Left colon (tissue), 2 donors: ENCODE data around the gene CHPF2. TPM values are rescaled to one million over a fixed set of nuclear protein-coding genes. Genes with fewer than 3 reads are reported as not detected.
A peak's percentile ranks its signal among the peaks of the same experiment; 100 is the strongest.

ENCODE experiments used
- ATAC-seq: fragments of 200-7000 bp; cut with Tn5 transposase; one replicate; pipeline ENCODE4 v1.9.1; 2020; ENCODE audit warnings: mild to moderate bottlenecking, moderate library complexity
- DNase-seq, 2 donors: peaks; one replicate each; pipeline ENCODE4 v3.0.0-alpha.2; 2020
- intact Hi-C, 2 donors: fragments of 100-400 bp; cut with DNase I in 1 of 2; cut with micrococcal nuclease in 1 of 2; formaldehyde crosslinking; loops; one replicate each; pipeline versions ENCODE4 v1.11.2 to v1.14.0; 2022; cut with DNase I, micrococcal nuclease
- total RNA-seq, 2 donors: library from RNA; stranded (reverse); fragmentation: NEBNext Ultra II Directional; extraction: Animal tissue kit (Norgen Biotek cat#: 25700); gene quantifications; one replicate each; pipeline ENCODE4 v1.2.1, GENCODE V29; 2021
- donor health status: DM: no; HTN: no; CAD: no.
- donor health status: DM: yes; HTN: yes; CAD: no.

Gene CHPF2
- total RNA-seq, 2 donors from 2014 or later = 46.8 to 48.8 TPM

DNA sequence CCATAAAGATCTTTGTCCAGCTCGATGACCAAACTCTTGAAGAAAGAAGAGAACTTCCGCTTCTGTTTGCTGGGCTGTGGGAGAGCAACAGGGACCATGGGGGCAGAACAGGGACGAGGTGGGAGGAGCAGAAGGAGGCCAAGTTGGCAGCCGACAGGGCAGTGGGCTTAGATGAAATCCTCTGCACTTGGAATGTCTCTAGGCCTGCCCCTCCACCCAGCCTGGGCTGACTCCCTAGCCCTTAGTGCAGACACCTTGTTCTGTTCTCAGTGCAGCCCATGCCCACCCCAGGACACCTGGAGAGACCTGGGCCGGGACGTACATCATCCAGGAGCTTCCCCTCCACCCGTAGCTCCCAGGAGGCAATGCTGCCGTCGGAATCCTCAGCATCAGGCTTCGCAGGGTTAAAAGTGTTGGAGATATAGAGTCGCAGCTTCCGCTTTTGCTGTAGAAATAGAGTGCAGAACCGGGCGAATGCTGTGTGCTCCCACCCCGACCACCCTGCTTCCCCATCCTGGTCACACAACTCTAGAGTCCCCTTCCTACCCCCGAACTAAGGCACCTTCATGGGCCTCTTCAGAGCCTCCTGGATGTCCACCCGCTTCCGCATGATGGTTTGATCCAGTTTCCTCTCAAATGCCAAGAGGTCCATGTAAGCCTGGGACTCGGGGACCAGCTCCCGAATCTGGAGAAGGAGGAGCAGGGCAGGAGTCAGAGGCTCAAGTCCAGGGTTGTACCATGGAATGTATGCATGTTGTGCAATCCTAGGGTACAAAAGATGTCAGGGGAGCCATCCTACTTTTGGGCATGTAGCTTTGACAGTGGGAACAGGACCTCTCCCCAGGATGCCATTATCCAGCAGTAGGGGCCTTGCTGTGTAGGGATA, 10.1 kb downstream of the CHPF2 start:
- intact Hi-C loops = loop anchor here in 1 of 2 donors (10.0 kb wide), 1 partner anchor 62 kb away; no protein-coding TSS in a partner anchor
- no peak for ATAC-seq
- DNase-seq = no peak

DNA sequence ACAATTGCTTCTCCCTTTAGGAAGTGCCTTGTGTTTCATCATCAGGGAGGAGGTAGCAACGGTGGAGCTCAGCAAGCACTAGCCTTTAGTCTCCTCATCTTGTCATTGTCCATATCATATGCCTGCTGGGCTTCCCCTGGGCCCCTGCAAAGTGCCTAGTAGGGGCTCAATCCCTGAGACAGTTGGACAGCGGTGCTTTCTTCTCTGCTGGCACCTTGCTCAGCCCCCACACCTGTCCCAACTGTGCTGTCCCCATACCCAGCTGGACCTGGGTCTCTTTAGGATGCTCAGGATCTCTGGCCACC, 10.7 kb downstream of the CHPF2 start:
- no peak for DNase-seq
- intact Hi-C loops = loop anchor here in 1 of 2 donors (10.0 kb wide), 1 partner anchor 62 kb away; no protein-coding TSS in a partner anchor
- ATAC-seq = no peak

DNA sequence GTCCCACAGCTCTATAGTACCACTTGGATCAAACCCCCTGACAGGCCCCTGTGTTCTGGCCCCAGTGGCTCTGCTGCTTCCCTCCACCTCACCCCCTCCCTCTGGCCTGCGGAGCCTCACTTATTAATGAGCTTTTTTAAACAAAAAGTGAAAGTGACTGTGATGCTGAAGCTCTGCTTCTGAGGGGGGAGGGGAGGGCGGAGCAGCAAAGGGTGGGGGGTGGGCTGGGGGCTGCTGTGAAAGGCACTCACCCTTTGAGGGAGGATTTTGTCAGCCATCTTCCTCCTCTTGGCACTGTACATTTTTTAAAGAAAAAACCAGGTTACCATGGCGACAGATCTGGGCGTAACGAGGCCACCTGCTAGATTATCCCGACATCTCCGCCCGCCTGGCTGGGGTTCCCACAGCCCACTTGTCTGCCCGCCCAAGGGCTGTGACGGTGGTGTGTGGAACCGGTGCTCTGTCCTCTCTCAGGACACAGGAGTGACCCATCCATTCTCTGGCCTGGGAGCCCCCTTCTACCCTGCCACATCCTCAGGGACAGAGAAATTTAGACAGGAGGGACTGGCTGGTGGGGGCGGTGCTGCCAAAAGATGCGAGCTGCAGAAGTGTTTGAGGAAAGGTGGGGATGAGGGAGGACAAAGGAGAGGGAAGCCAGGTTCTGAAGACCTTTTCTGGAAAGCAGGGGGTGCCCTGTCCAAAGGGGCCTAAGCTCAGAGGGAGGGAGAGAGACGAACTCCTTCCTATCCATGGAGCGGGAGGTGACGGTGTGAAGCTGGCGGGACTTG, 11.3 kb downstream of the CHPF2 start:
- peak; percentile 10 for ATAC-seq
- no peak for DNase-seq
- intact Hi-C loops = loop anchor here in 1 of 2 donors (10.0 kb wide), 1 partner anchor 61 kb away; no protein-coding TSS in a partner anchor

DNA sequence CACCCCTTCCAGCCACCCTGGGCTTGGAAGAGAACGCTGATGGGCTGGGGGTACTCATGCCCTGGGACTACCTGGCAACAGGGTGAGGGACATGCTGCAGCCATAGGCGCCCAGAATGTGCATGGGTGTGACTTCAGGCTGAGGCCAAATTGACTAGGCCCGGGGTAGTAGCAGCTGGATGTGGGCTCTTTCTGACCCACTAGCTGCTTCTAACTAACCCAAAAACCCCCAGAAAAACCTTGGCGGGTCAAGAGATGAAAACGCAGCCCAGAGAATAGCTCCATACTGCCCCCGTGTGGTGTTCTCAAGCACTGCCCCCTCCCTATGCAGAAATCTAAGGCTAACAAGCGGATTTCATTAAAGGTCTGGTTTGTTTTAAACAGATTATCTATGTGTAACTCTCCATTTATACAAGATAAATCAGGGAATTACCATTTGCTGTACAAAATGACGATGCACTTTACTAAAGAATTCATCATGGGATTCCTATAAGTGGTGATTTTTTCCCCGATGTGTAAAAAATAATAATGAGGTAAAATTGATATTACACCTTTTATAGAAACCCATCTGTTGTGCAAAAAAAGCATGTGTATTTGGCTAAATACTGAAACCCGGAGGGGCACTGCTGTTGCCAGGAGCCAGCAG, 12.0 kb downstream of the CHPF2 start:
- intact Hi-C loops = loop anchor here in 1 of 2 donors (10.0 kb wide), 1 partner anchor 60 kb away; no protein-coding TSS in a partner anchor
- ATAC-seq (peak; percentile 27), DNase-seq (peak in 1 of 2 donors; percentile 61)

DNA sequence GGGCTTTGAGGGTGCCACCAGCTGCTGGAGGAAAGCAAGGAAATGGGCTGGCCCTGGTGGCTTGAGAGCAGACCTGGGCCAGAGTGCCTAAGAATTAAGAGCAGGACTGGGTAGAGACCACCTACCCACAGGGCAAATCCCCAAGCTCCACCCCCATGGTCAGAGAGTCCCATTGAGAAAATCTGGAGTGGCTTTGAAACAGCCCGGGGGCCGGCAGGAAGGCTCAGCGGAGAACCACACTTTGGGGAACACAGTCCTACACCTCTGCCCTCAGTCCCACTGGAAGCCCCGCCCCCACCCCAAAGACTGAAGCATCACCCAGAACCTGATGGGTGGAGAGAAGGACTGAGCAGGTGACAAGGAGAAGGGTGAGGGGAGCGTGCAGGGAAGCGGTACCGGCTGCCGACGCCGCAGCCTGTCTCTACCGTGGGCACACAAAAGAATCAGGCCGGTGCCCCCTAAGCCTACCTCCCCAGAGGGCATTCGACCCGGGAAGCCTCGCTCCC, 12.6 kb downstream of the CHPF2 start:
- DNase-seq (no peak), ATAC-seq (no peak)
- intact Hi-C loops = loop anchor here in 1 of 2 donors (10.0 kb wide), 1 partner anchor 60 kb away; no protein-coding TSS in a partner anchor

DNA sequence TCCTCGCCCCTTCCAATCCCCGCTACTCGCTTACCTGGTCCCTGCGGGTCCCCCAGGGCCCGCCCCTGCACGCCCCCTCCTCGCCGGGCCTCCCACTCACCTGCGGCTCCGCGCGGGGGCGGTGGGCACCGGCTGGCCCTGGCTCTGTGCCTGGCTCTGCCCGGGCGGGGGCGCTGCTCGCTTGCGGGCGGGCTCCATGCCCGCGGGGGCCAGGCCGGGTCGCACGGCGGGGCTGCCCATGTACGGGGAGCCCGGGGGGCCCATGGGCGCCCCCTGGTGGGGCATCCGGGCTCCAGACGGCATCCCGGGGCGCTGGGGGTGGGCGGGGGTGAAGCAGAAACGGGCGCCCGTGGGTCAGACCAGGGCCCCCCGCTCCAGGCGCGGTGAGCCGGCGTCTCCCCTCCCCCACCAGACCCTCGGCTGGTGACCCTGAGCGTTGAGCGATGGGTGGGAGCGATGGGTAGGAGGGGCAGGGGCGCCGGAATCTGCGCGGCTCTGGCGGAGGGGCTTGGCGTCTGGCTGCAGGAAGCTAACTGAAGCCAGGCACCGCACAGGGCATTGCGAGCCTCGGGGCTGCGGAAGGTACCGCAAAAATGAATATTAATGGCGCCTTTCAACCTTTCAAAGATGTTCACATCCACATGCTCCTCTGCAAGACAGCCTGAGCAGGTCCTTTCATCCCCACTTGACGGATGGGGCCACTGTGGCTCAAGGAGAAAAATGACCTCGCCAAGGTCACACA, 13.2 kb downstream of the CHPF2 start:
- DNase-seq (peak in 1 of 2 donors; percentile 57), ATAC-seq (peak; percentile 23)

DNA sequence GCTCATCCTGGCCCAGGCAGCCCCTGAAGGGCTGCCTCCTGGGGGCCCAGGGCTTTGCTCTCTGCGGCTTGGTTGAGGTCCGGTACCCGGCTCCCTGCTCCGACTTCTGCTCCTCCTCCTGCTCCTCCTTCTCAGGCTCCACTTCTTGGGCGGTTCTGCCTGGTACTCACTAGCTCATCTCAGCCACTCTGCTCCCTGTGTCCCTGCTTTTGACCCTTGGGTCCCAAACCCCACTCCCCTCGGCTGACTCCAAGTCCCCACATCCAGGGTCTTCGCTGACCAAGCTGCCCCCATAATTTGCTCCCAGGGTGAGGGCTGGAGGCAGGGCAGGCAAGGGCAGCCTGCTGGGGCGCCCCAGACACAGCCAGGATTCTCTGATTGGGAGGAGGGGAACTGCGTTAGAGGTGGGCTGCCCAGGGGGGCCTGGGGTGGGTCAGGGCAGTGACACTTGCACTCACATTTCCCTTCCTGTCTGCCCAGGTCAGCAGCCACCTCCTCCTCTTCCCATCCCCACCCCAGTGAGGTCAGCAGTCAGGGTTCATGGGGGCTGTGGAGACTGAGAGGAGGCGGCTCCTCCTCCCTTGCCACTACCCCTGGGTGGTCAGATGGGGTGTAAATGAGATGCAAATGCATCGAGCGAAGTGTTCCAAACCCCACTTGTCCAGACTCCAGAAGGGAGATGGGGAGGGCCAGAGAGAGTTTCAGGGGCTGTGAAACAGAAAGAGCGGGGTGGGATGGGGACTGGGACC, 14.0 kb downstream of the CHPF2 start:
- DNase-seq (no peak), ATAC-seq (no peak)
- intact Hi-C loops = loop anchor here in 1 of 2 donors (10.0 kb wide), 1 partner anchor 59 kb away; no protein-coding TSS in a partner anchor

More for the DNA sequence above, 13.2 kb downstream of the CHPF2 start:
- intact Hi-C loops = loop anchor here in 1 of 2 donors (10.0 kb wide), 1 partner anchor 59 kb away; no protein-coding TSS in a partner anchor

DNA sequence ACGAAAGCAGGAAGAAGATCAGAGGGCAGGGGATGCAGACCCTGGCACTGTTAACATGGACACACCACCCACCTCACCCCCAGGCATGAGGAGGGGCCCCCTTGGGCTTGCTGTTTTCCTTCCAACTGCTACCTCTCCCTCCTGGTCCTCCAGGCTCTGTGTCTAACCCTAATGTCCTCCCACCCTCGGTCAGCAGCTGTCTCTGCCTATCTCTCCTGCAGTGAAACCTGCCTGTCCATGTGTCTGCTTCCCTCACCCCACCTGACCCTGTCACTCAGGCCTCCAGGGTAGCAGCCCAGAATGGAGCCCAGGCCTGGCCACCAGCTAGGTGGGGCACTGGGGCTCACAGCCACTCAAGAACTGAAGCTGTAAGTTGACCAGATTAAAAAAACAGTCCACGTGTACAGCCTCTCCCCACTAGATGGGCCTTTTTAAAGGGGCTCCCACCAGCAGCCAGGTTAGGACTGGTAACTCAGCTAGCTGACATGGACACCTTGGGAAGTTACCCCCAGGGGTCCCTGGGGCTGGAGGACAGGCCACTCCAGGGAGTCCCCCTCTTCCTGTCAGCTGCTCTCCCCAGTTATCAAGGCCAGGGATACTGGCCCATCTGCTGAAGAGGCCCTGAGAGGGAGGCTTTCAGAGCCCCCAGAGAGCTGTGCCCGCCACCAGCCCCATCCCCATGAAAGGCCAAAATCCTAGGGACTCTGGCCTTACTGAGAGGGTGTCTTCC, 14.7 kb downstream of the CHPF2 start:
- intact Hi-C loops = loop anchor here in 1 of 2 donors (10.0 kb wide), 1 partner anchor 58 kb away; no protein-coding TSS in a partner anchor
- ATAC-seq (no peak), DNase-seq (no peak)

DNA sequence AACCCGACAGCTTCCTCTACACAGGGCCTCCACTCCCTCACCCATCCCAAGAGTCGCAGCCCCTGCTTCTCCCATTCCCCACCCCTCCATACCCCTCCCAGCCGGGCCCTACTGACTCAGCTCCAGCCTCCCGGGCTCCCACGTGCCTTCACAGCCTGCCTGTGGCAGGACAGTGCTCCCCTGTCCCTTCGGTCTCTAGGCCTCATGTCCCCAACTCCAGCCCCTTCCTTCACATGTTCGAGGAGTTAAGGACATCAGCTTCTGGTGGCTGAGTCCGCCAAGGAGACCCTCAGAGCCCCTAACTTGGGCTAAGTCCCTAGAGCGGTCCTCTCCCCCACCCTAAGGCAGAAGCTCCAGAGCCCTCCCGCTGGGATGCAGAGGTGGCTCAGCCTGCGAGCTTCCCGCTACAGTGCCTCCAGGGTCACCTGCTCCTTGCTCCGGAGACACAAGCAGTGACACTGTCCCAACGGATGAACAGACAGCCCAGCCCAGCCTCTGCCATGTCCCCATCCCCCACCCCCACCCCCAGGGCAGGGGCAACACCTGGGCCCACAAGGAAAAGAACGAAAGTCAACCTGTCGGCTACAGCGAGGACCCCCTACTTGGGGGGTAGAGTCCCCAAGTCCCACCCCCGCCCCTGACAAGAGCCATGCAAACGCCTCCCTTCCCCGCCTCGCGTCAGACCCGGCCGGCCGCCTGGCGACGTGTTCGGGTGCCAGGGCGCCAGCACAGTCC, 15.5 kb downstream of the CHPF2 start:
- ATAC-seq (no peak), DNase-seq (no peak)
- intact Hi-C loops = loop anchor here in 1 of 2 donors (10.0 kb wide), 1 partner anchor 57 kb away; no protein-coding TSS in a partner anchor

DNA sequence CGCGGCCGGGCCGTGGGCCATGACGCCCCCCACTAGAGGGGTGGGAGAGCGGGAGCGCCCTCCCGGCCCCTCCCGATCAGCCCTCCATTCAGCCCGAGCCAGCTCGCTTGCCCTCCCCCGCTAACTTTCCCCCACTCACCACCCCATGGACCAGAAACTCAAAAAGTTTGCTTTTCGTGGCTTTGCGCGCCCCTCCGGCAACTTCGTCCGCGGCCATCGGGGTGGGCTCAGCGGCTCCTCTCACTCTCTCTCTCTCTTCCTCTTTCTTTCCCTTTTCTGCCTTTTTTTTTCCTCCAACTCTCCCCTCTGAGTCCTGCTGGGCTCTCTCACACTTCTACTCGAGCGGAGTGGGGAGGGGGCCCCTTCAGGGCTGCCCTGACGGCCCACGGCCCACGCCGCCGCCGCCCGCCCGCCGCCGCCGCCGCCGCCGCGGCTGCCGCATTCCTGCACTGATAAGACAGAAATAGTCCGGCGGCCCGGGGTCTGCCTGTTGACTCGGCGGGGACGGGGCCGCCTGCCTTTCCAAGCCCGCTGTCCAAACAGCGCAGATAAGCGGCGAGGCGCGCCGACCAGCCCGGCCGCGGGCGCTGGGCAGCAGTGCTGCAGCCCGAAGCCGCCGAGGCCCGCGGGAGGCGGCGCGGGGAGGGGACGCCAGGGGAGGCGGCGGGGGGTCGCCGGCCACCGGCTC, 16.2 kb downstream of the CHPF2 start, which contains the start of gene SMARCD3:
TSS of gene SMARCD3 (minus strand) at position 349 of the 688 bp plus-strand sequence. CDS start at position 217, 132 bp downstream.
- ATAC-seq = peak; percentile 29
- intact Hi-C loops = loop anchor here in 1 of 2 donors (10.0 kb wide), 1 partner anchor 56 kb away; no protein-coding TSS in a partner anchor
- DNase-seq = peak in 1 of 2 donors; percentile 53

DNA sequence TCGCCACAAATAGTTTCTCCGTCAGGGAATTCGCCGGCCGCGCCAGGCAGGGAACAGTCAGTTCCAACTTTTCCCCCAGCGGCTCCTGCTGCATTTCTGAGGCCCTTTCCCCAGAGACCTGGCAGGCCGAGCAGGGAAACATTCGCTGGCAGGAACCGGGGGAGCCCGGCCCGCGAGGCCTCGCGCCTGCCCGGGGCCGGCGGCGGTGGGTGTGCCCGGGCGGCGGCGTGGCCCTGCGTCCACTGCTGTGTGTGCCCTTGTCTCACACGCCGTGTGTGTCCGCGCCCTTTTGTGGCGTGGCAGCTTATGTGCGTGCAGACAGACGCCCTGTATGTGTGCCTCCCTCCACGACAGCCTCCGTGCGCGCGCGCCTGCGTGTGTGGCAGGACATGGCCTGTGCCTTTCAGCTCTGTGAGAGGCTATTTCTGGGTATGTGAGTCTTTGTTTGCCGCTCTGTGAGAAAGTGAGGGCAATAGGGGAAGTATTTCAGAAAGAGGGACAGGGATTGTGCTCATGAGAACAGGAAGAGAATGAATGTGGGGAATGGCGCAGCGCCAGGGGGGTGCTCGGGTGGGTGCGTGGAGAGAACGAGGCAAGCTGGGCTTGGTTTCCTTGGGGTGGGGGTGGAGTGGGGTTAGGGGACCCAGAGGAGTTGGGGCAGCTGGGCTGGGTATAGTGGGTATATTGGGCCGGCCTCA, 16.9 kb downstream of the CHPF2 start:
- ATAC-seq (peak; percentile 65), DNase-seq (peak; percentile 49 to 64)
- intact Hi-C loops = loop anchor here in 1 of 2 donors (10.0 kb wide), 1 partner anchor 56 kb away; no protein-coding TSS in a partner anchor

DNA sequence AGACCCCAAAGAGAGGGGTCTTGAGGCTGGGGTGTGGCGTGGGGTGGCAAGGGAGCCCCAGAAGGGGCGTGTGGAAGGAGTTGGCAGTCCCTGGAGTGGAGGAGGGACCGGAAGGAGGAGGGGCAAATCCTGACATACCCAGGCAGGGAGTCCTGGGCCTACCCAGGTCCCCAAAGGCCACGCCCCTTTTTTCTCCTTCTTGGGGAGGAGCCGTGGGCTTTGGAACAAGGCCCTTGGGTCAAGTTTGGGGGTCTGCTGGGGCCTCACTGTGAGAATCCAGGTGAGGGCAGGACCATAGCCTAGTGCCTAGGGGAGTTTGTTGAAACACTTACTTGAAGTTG, 17.4 kb downstream of the CHPF2 start:
- intact Hi-C loops = loop anchor here in 1 of 2 donors (10.0 kb wide), 1 partner anchor 55 kb away; no protein-coding TSS in a partner anchor
- peak; percentile 36 to 61 for DNase-seq
- peak; percentile 23 for ATAC-seq

DNA sequence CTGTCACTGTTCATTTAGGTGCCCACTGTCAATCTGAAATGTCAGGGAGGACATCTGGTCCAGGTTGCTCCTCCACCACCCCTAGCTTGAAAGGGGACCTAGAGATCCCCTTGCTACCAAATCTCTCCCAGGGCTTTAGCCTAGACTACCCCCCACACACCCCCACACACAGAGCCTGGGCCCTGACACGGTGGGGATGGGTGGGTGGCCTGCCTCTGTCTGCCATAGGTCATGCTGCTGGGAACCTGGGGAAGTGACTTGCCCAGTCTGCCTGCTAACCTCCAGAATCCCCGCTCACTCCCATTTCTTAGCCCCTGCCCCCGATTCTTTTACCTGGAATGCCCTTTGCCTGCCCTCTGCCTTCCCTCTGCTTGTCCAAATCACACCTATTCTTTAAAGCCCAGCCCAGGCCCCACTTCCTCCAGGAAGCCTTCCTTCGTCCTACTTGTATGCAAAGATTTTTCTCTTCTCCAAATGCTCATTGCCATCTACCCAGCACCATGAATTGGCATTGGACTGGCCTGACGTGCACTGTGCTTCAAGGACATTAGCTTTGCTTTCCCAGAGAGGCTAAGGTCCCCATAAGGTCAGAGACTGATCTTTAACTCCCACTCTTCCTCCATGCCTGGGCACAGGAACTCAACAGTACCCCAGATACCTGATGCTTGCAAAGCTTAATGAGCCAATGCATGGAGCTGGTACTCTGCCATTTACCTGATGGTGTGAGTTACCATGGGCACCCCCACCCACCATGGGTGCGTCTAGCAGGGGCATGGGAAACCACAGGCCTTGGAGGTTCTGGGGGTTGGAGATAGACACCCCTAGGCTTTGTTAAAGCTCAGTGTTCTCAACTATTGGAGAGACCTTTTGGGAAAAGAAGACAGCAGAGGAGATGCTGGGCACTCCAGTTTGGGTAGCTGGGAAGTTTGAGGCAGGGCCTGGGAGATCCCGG, 18.2 kb downstream of the CHPF2 start:
- intact Hi-C loops = no loop called here
- DNase-seq (no peak), ATAC-seq (no peak)
